Measurements from ENCODE around the gene ROBO1.

Gene ROBO1

DNA sequence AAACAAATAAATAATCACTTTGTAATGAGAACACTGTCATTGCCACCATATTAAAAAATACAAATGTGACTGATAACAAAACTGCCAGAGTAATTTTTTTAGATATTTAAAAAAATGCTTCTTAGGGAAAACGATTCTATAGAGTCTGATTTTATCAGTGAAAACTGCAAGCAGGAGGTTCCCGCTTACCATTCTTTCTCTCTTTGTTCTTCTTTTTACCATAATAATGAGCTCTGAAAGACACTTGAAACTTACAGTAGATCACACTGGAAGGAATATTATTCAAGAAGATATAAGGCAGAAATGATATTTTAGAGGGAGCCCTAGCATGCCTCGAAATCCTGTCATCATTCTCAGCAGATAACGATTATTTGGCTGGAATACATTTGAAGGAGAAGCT is 701.3 kb downstream of the ROBO1 start:
- no peak for DNase-seq (ENCODE audit: low read depth)

DNA sequence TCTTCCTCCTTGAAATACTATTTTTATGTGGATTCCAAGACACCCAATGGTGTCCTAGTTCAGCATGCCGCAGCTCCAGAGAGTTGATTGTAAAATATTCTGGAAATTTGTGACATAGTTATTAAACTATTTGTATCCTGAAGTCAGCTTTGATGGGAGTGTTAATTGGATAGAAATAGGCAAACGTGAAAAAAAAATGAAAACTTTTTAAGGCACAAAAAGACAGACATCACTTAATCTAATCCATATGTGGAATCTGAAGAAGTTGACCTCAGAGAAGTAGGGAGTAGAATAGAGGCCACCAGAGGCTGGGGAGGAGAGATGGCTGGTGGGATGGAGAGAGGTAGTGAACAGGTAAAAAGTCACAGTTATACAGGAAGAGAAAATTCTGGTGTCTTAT is 704.2 kb downstream of the ROBO1 start:
- no peak for DNase-seq (ENCODE audit: low read depth)

DNA sequence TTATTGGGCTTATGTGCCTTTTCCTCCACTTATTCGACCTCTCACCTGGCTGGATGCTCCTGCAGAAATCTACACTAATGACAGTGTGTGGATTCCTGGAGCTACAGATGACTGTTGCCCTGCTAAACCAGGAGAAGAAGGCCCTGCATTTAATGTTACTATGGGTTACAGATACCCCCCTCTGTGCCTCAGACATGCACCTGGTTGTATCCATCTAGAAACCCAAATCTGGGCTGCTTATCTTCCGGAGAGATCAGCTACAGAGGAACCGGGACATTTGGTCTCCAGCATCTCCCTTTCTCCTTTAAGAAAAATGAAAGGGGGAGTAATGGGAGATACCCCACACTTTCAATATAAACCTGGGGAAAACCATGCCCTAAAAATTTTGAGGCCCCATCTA is 710.0 kb downstream of the ROBO1 start:
- no peak for DNase-seq (ENCODE audit: low read depth)

DNA sequence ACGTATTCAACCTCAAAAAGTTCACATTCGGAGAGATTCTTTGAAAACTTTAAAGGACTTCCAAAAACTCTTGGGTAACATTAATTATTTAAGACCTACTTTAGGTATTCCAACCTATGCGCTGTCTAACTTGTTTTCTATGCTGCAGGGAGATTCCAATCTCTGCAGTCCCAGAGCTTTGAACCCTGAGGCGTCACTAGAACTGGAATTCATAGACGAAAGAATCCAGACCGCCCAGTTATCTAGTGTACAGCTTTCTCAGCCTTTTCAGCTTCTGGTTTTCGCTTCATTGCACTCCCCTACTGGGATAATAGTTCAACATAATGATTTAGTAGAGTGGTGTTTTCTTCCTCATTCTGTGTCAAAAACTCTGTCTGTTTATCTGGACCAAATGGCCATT is 711.3 kb downstream of the ROBO1 start:
- DNase-seq (ENCODE audit: low read depth): no peak

DNA sequence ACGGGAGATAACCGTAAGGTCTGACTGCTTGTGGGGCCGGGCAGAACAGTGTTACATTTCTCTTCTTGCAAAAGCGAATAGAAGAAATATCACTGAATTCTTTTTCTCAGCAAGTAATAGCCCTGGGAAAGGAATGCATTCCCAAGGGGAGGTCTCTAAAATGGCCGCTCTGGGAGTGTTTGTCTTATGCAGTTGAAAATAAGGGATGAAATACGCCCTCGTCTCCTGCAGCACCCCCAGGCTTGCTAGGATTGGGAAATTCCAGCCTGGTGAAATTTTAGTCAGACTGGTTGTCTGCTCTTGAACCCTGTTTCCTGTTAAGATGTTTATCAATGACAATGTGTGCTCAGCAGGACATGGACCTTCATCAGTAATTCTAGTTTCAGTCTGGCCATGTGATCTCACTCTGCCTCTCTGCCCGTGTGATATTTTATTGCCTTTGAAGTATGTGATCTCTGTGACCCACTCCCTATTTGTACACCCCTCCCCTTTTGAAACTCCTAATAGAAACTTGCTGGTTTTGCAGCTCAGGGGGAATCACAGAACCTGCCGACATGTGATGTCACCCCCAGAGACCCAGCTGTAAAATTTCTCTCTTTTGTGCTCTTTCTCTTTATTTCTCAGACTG is 715.6 kb downstream of the ROBO1 start:
- DNase-seq (ENCODE audit: low read depth): no peak

DNA sequence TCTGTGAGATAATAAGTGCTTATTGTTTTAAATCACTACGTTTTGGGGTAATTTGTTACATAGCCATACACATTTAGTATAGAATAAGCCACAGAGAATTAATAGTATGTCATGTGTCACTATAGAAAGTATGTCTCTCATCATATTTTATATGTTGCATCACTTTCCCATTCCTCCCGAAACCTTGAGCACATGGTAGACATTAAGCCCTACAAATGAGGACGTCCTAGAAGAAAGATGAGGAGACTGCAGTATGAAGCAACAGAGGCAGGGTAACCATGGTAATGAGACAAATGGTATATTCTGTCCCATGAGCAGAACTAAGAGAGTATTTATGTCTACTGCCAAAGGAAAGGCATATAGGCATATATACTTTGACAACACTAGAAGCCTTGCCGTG is 720.2 kb downstream of the ROBO1 start:
- no peak for DNase-seq (ENCODE audit: low read depth)

DNA sequence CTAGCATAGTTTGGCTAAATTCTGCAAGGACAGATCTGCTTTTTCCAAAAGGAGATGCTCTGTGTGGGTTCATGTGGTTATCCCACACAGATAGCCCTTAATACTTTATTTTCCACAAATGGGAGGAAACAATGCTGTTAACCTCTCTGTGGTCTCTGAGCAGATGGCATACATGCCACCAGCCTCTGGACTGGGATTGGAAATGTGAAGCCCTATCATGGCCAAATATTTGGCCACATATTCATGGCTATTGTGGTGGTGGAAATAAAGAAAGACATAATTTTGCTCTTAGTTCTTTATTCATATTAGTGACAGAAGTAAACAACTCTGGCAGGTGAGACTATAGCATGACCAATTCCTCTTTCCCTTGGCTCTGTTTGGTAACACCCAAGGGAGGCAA is 726.2 kb downstream of the ROBO1 start:
- DNase-seq (ENCODE audit: low read depth): no peak

DNA sequence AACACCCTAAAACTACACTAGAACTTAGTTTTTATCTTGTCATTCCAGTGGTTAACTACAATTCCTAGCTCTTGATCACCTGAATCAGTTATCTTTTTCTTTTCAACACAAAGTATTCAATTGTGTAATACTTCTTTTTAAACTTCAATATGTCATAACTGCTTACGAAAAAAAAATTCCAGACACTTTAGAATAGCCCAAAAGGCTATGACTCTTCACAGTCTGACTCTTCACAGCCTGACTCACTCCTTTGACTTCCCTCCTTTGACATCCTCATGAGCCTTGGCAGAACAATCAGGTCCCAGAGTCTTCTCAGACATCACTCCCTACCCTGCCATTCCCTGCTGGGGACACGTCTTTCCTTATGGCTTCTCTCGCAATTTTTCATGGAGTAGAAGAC is 727.1 kb downstream of the ROBO1 start:
- DNase-seq (ENCODE audit: low read depth): no peak

DNA sequence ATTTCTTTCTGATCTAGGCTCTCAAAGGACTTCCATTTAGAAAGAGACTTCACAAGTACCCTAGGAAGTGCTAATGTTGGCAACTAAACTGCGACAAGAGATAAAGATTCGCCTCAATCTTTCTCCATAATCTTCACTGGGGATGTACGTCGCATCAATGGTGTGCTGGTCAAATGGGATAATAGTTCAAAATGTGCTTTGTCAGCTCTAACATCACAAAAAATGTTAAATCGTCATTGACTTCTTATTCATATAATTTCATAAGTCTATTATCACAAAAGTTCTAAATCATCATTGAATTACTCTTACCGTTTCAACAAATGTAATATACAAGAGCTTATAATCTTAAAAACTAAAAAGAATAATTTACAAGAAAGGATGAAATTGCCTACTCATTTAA is 727.7 kb downstream of the ROBO1 start:
- DNase-seq (ENCODE audit: low read depth): no peak

DNA sequence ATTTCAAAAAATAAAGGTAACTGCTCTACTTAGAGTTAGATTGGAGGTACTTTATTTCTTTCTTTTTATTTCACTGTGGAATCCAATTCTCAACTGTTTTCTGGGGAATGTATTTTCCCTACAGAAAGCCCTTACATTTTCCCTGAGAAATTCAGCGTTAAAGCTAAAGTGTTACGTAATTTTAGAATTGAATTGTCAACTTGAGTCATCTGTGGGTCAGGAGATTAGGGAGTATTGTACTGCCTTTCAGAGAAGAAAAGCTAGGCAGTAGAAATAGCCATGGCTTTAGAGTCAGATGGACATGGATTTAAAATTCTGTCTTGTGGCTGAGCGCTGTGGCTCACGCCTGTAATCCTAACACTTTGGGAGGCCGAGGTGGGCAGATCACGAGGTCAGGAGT is 728.6 kb downstream of the ROBO1 start:
- no peak for DNase-seq (ENCODE audit: low read depth)

DNA sequence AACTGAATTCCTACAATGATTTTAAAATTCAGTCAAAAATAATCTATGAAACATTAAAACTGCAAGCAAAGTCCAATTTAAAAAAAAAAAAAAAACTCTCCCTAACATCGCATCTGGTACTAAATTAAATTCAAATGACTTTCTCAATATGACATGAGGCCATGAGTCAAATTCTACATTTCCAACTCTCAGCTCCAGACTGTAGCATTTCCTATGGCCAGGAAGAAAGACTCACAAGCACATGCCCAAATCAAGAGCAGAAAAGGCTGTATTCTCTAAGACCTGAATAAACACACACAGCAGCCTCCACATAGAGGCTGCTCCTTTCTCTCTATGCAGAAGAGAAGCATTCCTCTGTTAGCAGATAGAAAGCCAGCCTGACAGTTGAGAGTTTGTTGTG is 729.2 kb downstream of the ROBO1 start:
- DNase-seq (ENCODE audit: low read depth): no peak

DNA sequence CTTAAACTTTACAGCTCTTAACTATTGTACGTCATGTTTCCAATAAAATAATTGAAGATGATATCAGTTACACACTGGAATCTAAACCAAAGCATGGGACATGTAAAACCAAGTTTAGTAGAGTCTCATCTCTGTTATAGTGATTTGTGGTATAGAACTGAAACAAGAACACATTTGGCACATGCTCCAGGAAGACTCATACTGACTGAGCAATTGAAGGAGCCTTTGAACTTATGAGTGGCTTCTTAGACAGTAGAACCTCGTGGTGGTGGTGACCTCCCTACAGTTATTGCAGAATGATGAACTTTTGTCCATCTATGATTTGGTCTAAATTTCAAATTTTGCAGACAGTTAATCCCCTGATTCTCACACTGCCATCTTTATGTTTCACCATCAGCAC is 729.7 kb downstream of the ROBO1 start:
- no peak for DNase-seq (ENCODE audit: low read depth)

DNA sequence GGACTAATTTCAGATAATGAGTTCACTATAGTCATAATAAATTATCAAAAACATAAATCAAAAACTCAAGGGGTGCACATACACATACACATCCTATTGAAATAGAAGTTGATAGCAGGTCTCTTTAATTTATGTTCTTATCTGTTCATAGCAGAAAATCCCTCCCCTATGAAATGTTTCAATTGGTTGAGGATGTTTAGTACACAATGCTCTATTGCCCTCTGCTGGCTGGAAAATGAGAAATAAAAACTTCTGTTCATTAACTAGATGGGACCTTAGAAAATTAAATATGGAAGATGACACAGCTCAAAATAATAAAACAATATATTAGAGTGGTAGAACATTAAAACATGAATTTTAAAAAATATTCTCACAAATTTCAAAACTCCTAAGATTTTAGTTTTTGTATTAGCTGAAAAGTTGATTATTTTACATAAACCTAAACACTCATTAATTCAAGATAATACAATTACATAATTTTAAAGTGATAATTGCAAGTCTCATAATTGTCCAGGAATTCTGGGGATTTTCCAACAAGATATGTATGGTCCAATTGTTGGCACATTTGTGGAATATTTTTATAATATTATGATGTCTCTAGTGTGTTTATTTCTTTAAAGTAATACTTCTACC is 735.0 kb downstream of the ROBO1 start:
- DNase-seq (ENCODE audit: low read depth): no peak

DNA sequence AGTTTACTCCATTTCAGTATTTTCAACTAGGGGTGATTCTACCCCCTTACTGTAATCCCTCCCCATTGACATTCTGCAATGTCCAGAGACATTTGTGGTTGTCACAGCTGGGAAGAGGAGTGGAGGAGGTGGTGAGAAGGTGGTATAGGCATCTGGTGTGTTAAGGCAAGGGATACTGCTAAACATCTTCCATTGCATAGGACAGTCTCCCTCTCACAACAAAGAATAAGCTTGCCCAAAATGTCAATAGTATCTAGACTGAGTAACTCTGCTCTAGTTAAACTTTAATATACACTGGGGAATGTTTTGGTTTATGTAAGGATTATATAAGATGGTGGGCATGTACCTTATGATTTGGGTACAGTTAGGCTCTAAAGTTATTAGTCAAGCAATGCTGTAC is 737.6 kb downstream of the ROBO1 start:
- DNase-seq (ENCODE audit: low read depth): no peak

DNA sequence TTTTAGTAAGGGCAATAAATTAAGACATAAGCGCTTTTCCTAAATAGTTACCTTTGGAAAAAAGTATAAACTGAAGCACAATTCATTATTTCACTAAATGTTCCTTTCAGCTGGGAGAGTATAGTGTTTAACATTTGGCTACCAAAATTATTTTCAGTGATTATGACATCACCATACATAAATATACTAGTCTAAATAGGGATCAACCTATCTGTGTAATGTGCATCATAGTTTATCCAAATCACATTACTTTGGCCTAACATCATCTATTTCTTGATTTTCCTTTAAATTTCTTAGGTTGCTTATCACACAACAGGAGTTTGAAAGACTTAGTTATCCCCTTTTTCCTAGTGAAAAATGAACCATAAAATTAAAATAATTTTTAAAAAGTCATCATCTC is 738.9 kb downstream of the ROBO1 start:
- no peak for DNase-seq (ENCODE audit: low read depth)

DNA sequence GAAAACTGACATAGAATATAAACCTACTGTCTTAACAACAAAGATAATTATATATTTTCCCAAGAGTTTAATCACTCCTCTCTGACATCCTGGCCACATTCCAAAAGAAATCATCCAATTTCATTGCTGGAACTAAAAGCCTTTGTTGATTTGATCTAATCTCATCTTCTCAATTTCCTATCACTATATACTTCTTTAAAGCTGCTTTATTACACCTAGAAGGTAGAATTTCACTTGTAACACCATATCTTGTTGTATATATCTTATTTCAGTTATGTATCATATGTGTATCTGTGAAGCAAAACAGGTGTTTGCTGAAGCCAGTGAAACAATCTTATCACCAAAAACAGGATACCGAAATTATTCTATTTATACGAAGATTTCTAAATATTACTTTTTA is 740.2 kb downstream of the ROBO1 start:
- DNase-seq (ENCODE audit: low read depth): no peak

DNA sequence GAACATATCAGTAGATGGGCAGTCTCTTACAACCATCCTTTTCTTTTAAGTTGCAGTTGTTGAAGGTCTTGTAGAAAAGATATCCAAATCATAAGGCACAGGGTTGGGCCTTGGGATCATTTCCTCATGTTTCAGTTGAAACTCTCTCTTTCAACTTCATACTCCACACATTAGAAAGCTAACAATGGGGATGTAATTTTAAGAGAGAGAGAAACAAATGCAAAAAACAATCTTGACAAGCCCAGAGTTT is 747.9 kb downstream of the ROBO1 start:
- no peak for DNase-seq (ENCODE audit: low read depth)

DNA sequence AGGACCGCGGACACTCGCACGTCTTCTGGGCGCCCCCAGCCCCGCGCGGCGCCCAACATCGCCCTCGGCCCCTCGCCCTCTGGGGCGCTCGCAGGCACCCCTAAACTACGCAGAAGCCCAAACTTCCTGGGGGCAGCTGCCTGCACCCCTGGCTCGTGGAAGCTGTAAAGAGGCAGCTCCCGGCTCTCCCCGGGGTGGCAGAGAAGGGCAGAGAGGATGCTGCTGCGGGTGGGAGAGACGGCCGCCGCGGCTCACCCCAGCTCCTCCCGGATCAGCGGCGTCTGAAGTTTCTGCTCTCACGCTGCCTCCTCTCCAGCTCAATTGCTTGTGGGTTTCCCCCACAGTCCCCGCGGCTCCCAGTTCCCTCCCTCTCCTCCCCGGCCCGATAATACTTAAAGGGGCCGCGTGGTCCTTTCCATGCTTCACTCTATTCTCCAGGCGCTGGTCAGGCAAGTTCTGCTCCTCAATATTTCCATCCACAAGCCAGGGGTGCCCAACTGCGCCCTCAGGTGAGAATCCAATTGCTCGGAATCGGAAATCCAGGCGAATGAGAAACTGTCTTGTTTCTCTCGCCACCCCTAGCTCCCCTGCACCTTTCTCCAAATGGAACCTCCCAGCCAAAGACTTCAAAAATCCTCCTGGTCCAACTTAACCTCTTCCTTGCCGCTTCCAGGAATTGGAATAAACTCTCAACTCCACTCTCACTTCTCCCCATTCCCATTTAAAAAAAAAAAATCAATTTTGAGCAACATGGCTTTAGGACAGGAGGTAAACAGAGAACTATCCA is 748.5 kb downstream of the ROBO1 start:
- DNase-seq (ENCODE audit: low read depth): no peak

DNA sequence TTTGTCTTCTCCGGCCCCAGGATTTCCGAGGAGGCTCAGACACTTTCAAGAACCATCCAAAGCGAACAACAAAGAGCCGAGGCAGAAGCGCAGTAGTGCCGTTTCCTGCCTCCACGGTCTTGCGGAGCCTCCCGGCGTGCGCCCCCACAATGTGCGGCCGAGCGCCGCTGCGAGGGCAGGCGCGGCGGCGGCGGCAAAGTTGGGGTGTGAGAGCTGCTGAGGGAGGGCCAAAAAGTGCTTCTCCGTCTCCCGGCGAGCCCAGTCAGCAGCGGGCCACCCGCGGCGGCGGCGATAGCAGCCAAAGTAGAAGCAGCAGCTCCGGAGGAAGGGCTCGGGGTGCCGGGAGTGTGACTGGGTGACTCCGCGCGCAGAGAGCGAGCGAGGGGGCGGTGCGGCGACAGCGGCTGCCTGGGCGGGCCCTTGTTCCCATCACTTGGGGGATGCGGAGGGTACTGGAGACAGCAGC is 749.1 kb downstream of the ROBO1 start:
- no peak for DNase-seq (ENCODE audit: low read depth)

DNA sequence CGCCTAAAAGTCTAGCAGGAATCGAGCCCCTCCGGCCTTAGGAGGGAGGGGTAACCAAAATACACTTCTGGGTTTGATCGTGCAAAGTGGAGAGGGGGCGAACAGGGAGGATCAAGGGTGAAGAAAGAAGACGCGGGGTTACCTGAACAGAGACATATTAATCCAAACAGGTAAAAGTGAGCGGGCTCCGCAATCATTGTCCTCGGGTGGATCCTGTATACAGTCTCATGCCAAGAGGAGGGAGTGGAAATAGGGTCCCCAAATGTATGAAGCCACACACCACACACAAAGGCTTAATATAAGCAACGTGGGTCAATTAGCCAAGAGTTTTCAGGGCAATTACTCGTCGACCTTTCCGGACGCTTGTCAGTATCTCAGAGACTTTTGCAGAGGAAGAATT is 749.5 kb downstream of the ROBO1 start:
- DNase-seq (ENCODE audit: low read depth): no peak

DNA sequence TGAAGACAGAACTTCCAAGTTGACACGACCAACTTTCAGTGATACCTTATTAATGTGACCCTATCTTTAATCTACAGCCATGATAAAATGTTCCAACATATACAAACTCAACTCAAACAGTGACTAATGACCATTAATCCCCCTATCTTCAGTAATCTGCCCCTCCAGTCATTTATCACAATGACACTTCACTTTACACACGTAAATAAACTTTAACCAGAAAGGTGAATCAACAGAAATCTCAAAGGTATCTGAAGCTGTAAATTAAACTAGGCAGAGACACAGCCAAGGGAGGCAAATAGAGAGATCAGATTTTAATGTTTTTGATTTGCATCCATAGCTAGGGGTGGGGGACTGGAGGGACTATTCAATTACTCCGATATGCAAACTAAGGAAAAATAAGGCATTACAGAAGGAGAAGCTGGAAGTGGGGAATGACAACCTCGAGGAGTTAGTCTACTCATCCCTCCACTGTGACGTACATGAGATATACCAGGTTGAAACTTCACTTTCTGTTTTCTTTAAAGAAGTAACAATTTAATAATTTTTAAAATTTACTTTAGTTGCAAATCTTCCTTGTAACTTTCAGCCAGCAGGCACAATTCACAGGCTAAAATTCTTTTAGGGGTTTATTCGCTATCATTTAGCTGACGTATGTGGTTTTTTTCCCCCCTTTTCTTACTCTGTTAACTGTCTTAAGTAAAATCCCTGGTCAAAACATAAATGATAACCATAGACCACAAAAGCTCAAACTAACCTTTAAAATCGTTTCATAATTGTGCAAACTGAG is 751.0 kb downstream of the ROBO1 start:
- no peak for DNase-seq (ENCODE audit: low read depth)

DNA sequence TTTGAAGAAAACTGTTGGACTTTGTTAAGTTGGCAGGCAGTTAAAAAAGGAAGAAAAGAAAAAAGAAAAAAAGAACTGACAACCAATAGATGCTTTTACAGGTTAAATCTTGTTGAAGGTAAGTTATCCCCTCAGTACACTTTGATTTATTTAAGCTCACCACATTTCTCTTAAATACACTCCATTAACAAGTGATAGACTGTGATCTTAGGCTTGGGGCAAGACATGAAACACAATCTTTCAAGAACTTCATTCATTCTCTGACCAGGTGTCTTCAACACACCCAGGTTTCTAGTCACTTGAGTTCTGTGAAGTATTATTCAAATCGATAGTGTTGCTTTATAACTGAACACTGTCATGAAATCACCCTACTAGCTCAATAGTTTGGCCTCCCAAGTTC is 751.9 kb downstream of the ROBO1 start:
- DNase-seq (ENCODE audit: low read depth): no peak

DNA sequence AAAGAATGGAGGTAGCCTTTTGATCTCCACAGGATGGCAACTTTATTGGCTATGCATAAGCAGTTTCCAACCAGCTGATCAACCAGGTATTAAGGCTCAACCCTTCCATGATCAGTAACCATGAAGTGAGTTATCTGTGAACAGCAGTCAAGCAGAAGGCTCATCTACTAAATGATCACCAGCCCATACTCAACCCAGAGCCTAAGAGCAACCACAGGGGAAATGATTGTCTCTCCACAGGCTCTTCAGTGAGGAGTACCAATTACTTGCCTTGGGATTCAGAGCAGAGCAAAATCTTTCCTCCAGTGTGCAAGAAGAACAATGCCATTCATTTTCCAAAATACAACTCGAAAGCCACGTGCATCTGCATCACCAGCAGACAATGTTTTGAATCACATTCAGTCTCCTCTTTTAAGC is 754.8 kb downstream of the ROBO1 start:
- DNase-seq (ENCODE audit: low read depth): no peak
